ENCODE data around the gene CCDC86.

Gene CCDC86

GRCh38 chr11:60899046-60899936, 57.4 kb downstream of the CCDC86 start:
- TF ChIP-seq CTCF (IDR thresholded peaks at IDR 0.05; ENCODE audit: insufficient read depth, low read length, missing control alignments) = peak; percentile 84
- no peak for DNase-seq (ENCODE audit: low read depth, low spot score)
- ChIA-PET POLR2A (interaction anchor here (0.8 kb wide), 1 partner anchor 12 kb away, joined by 3 read pairs; no protein-coding TSS in a partner anchor), CTCF (interaction anchor here (0.6 to 26.0 kb wide), 39 partner anchors 8 to 276 kb away, joined by 3 to 1087 read pairs (median 5); partner anchors contain the start of genes CCDC86, MS4A10, PTGDR2 and TMEM109)
- H3K4me3 ChIP-seq (ENCODE audit: low read depth, low read length) = no peak overlapping the region

GRCh38 chr11:60899977-60900376, 58.1 kb downstream of the CCDC86 start:
- DNase-seq (ENCODE audit: low read depth, low spot score) = no peak
- ChIA-PET POLR2A (interaction anchor here (0.8 kb wide), 1 partner anchor 13 kb away, joined by 3 read pairs; no protein-coding TSS in a partner anchor), CTCF (interaction anchor here (0.7 to 26.0 kb wide), 32 partner anchors 7 to 288 kb away, joined by 3 to 1087 read pairs (median 6); partner anchors contain the start of genes CCDC86, MS4A10, PTGDR2 and TMEM109)
- no peak for TF ChIP-seq CTCF (IDR thresholded peaks at IDR 0.05; ENCODE audit: insufficient read depth, low read length, missing control alignments)
- H3K4me3 ChIP-seq (ENCODE audit: low read depth, low read length) = no peak overlapping the region

Data from AG04449 (cell line).